ENCODE measurements around the gene PLEKHM1. TPM values are rescaled to one million over a fixed set of nuclear protein-coding genes. Genes with fewer than 3 reads are reported as not detected.

PLEKHM1 gene
- total and polyA plus RNA-seq, 10 donors: 7.4 to 121 (median 80.0) TPM

- no peak for TF ChIP-seq POLR2A (IDR thresholded peaks at IDR 0.05)
- TF ChIP-seq POLR2AphosphoS5 (IDR thresholded peaks at IDR 0.05): peak in 1 of 3 donors; percentile 31
- no peak for TF ChIP-seq CTCF (IDR thresholded peaks at IDR 0.05 in 8 of 11, conservative IDR thresholded peaks at IDR 0.05 in 3 of 11)
- Histone ChIP-seq H3K4me3 (no peak overlapping the region), H3K27me3 (replicated peaks in 1 of 7) (no peaks in the 10 kb centered on the region), H3K9me3 (no peaks in the 10 kb centered on the region), H3K27ac (no peak overlapping the region), H3K4me1 (peaks cover 6 to 18% (median 8%) of the 10 kb centered on the region in 6 donors), H3K36me3 (peaks cover 0 to 95% (median 89%) of the 10 kb centered on the region in 6 donors)
- DNase-seq: peak; percentile 62
- WGBS, 5 donors: 91 to 100% (median 95%) methylated on average over 5 of the region's 5 CpGs
- intact Hi-C loops (cut with DNase I; ENCODE audit: low total_unique reads): no loop called here
Measured at GRCh38 chr17:45397796-45398195, 92.7 kb downstream of the PLEKHM1 start.

- no peaks in the 10 kb centered on the region for H3K27me3 ChIP-seq (replicated peaks in 1 of 7)
- peaks cover 0 to 84% (median 78%) of the 10 kb centered on the region in 6 donors for H3K36me3 ChIP-seq
- no peaks in the 10 kb centered on the region for H3K9me3 ChIP-seq
- intact Hi-C loops (cut with DNase I; ENCODE audit: low total_unique reads): no loop called here
- 92 to 96% (median 94%) methylated on average over 17 to 50 of the region's 50 CpGs for WGBS, 5 donors
- DNase-seq: no peak
- peak in 2 of 3 donors; percentile 43 to 74 for TF ChIP-seq POLR2AphosphoS5 (IDR thresholded peaks at IDR 0.05)
- TF ChIP-seq POLR2A (IDR thresholded peaks at IDR 0.05): no peak
- TF ChIP-seq CTCF (IDR thresholded peaks at IDR 0.05 in 8 of 11, conservative IDR thresholded peaks at IDR 0.05 in 3 of 11): no peak
- H3K4me3 ChIP-seq: no peak overlapping the region
- peaks cover 6 to 18% (median 8%) of the 10 kb centered on the region in 6 donors for H3K4me1 ChIP-seq
- no peak overlapping the region for H3K27ac ChIP-seq
Measured at GRCh38 chr17:45396496-45397205, 93.9 kb downstream of the PLEKHM1 start.

- peak overlapping the region in 2 of 8 donors; percentile 8 to 33 for H3K4me3 ChIP-seq
- H3K9me3 ChIP-seq: no peaks in the 10 kb centered on the region
- intact Hi-C loops (cut with DNase I; ENCODE audit: low total_unique reads): no loop called here
- TF ChIP-seq POLR2A (IDR thresholded peaks at IDR 0.05): no peak
- peak; percentile 14 to 68 (median 26) for TF ChIP-seq POLR2AphosphoS5 (IDR thresholded peaks at IDR 0.05)
- H3K27ac ChIP-seq: no peak overlapping the region
- peaks cover 0 to 75% (median 70%) of the 10 kb centered on the region in 6 donors for H3K36me3 ChIP-seq
- H3K27me3 ChIP-seq (replicated peaks in 1 of 7): no peaks in the 10 kb centered on the region
- no peak for DNase-seq
- H3K4me1 ChIP-seq: peaks cover 6 to 18% (median 8%) of the 10 kb centered on the region in 6 donors
- 87 to 94% (median 91%) methylated on average over 44 to 60 of the region's 60 CpGs for WGBS, 5 donors
Measured at GRCh38 chr17:45395569-45396415, 94.7 kb downstream of the PLEKHM1 start.

- intact Hi-C loops (cut with DNase I; ENCODE audit: low total_unique reads): no loop called here
- WGBS, 5 donors: 25 to 47% (median 33%) methylated on average over 11 to 30 of the region's 30 CpGs
- Histone ChIP-seq H3K36me3 (peaks cover 0 to 68% (median 63%) of the 10 kb centered on the region in 6 donors), H3K27ac (peak overlapping the region in 2 of 8 donors; percentile 17 to 26), H3K9me3 (no peaks in the 10 kb centered on the region), H3K4me3 (peak overlapping the region in 2 of 8 donors; percentile 8 to 33), H3K27me3 (replicated peaks in 1 of 7) (no peaks in the 10 kb centered on the region), H3K4me1 (peaks cover 6 to 18% (median 8%) of the 10 kb centered on the region in 6 donors)
- peak; percentile 83 for DNase-seq
- TF ChIP-seq CTCF (IDR thresholded peaks at IDR 0.05 in 8 of 11, conservative IDR thresholded peaks at IDR 0.05 in 3 of 11) (peak; percentile 52 to 79 (median 75)), POLR2AphosphoS5 (IDR thresholded peaks at IDR 0.05) (peak; percentile 46 to 76 (median 49)), POLR2A (IDR thresholded peaks at IDR 0.05) (no peak)
Measured at GRCh38 chr17:45394913-45395568, 95.5 kb downstream of the PLEKHM1 start.

Data from spleen (tissue), 11 donors.